H1 (cell line): ENCODE results near the gene PYGB. TPM values are rescaled to one million over a fixed set of nuclear protein-coding genes. Genes with fewer than 3 reads are reported as not detected.

Experiments
- CTCF ChIA-PET: fragments of 300-600 bp; sonication (Branson Sonifier 250); formaldehyde crosslinking; loops from one replicate; lab custom pipeline; 2021; ENCODE audit not compliant: partially characterized antibody; lab: Charles Lee
- POLR2A ChIA-PET: fragments of 300-600 bp; sonication (Branson Sonifier 250); formaldehyde crosslinking; loops from one replicate; lab custom pipeline; 2021; ENCODE audit warnings: inconsistent platforms; ENCODE audit not compliant: partially characterized antibody; lab: Charles Lee
- DNase-seq, 2 experiments: peaks; one replicate each; pipeline versions ENCODE4 v3.0.0 to v3.0.0-alpha.2; 2010 to 2022; ENCODE audit warnings: low spot score in 2 of 2, low read depth in 1 of 2, mixed read lengths in 1 of 2
- FAIRE-seq: peaks from 2 replicates; lab custom pipeline; 2011; peaks lifted over from hg19 to GRCh38; lab: Jason Lieb, UNC
- H2AFZ ChIP-seq: 2 replicates; pipeline ENCODE4 v1.8.1; 2012; ENCODE audit warnings: low read length, inconsistent platforms
- H2AK5ac ChIP-seq: 2 replicates; pipeline ENCODE4 v1.6.1; 2013; ENCODE audit warnings: low read depth, low read length
- H2BK120ac ChIP-seq: replicated peaks from 2 replicates; pipeline ENCODE3; 2013; ENCODE audit warnings: low read depth, low read length, inconsistent platforms
- H2BK12ac ChIP-seq: 2 replicates; pipeline ENCODE4 v1.6.1; 2013; ENCODE audit warnings: low read depth, low read length
- H2BK15ac ChIP-seq: 2 replicates; pipeline ENCODE4 v1.6.1; 2013; ENCODE audit warnings: low read length
- H2BK20ac ChIP-seq: 2 replicates; pipeline ENCODE4 v1.6.1; 2013; ENCODE audit warnings: low read length
- H2BK5ac ChIP-seq: 2 replicates; pipeline ENCODE4 v1.6.1; 2013; ENCODE audit warnings: low read depth, low read length
- H3K14ac ChIP-seq: 2 replicates; pipeline ENCODE4 v1.6.1; 2013; ENCODE audit warnings: inconsistent platforms; ENCODE audit not compliant: insufficient read length
- H3K18ac ChIP-seq: 2 replicates; pipeline ENCODE4 v1.6.1; 2013; ENCODE audit warnings: low read length; ENCODE audit errors: extremely low read depth
- H3K23ac ChIP-seq: 2 replicates; pipeline ENCODE4 v1.6.1; 2013; ENCODE audit warnings: inconsistent platforms; ENCODE audit not compliant: insufficient read length
- H3K23me2 ChIP-seq: 2 replicates; pipeline ENCODE4 v1.6.1; 2013; ENCODE audit warnings: low read depth, low read length
- H3K27ac ChIP-seq: 2 replicates; pipeline ENCODE4 v1.6.1; 2011; ENCODE audit warnings: low read depth, low read length, inconsistent platforms
- H3K27me3 ChIP-seq, 4 experiments: replicated peaks in 1 of 4; 1 replicate in 1 of 4; 2 replicates in 3 of 4; pipeline versions ENCODE4 v1.6.1 to v1.8.1; 2011 to 2013; ENCODE audit warnings: low read length in 3 of 4, mild to moderate bottlenecking in 3 of 4, inconsistent platforms in 2 of 4, mixed read lengths in 2 of 4, moderate library complexity in 1 of 4; ENCODE audit not compliant: control insufficient read depth in 3 of 4, insufficient read depth in 3 of 4; ENCODE audit errors: extremely low read depth in 1 of 4
- H3K36me3 ChIP-seq, 4 experiments: 2 replicates each; pipeline versions ENCODE4 v1.6.1 to v1.8.1; 2011 to 2013; ENCODE audit warnings: mild to moderate bottlenecking in 4 of 4, low read length in 3 of 4, moderate library complexity in 2 of 4, control low read depth in 1 of 4, inconsistent platforms in 1 of 4; ENCODE audit not compliant: insufficient read depth in 4 of 4, control insufficient read depth in 2 of 4
- H3K4ac ChIP-seq: replicated peaks from 2 replicates; pipeline ENCODE3; 2013; ENCODE audit warnings: low read length, low read depth, mixed read lengths, inconsistent platforms; ENCODE audit not compliant: insufficient read length
- H3K4me1 ChIP-seq, 4 experiments: replicated peaks in 1 of 4; 1 replicate in 1 of 4; 2 replicates in 3 of 4; pipeline versions ENCODE4 v1.6.1 to v1.8.1; 2011 to 2013; ENCODE audit warnings: low read length in 3 of 4, inconsistent platforms in 2 of 4, mixed read lengths in 1 of 4; ENCODE audit not compliant: insufficient read depth in 4 of 4, control insufficient read depth in 3 of 4
- H3K4me2 ChIP-seq, 2 experiments: 2 replicates each; pipeline versions ENCODE4 v1.6.1 to v1.8.1; 2011 to 2013; ENCODE audit warnings: low read depth in 2 of 2, low read length in 2 of 2, control low read depth in 1 of 2, inconsistent platforms in 1 of 2, mild to moderate bottlenecking in 1 of 2; ENCODE audit not compliant: insufficient read depth in 1 of 2
- H3K4me3 ChIP-seq, 4 experiments: fragments of 200-600, 300-600 bp in 1 of 4; sonication (generic), shearing (Covaris generic), sonication (Bioruptor Twin) in 1 of 4; 2 replicates each; pipeline versions ENCODE4 v1.5.1 to v1.8.1; 2011 to 2016; ENCODE audit warnings: low read length in 4 of 4, low read depth in 3 of 4, control low read depth in 2 of 4, inconsistent platforms in 2 of 4, mild to moderate bottlenecking in 2 of 4, mixed read lengths in 1 of 4, moderate library complexity in 1 of 4; ENCODE audit not compliant: insufficient read depth in 2 of 4; ENCODE audit errors: extremely low read depth in 1 of 4
- H3K56ac ChIP-seq: replicated peaks from 2 replicates; pipeline ENCODE3; 2013; ENCODE audit warnings: low read depth, mild to moderate bottlenecking, mixed read lengths, low read length, inconsistent platforms; ENCODE audit not compliant: insufficient read length
- H3K79me1 ChIP-seq: 2 replicates; pipeline ENCODE4 v1.6.1; 2013; ENCODE audit warnings: low read depth, low read length, control low read depth
- H3K79me2 ChIP-seq, 2 experiments: 2 replicates each; pipeline versions ENCODE4 v1.6.1 to v1.8.1; 2012 to 2013; ENCODE audit warnings: low read length in 2 of 2, mild to moderate bottlenecking in 2 of 2, inconsistent platforms in 1 of 2; ENCODE audit not compliant: insufficient read depth in 2 of 2, control insufficient read depth in 1 of 2
- H3K9ac ChIP-seq, 4 experiments: replicated peaks in 1 of 4; 1 replicate in 1 of 4; 2 replicates in 3 of 4; pipeline versions ENCODE4 v1.6.1 to v1.8.1; 2011 to 2013; ENCODE audit warnings: low read depth in 3 of 4, low read length in 3 of 4, control low read depth in 2 of 4, mild to moderate bottlenecking in 2 of 4, moderate library complexity in 2 of 4, inconsistent platforms in 1 of 4; ENCODE audit errors: extremely low read depth in 1 of 4
- H3K9me3 ChIP-seq, 2 experiments: 2 replicates each; pipeline versions ENCODE4 v1.6.1 to v1.8.1; 2012 to 2013; ENCODE audit warnings: mild to moderate bottlenecking in 2 of 2, moderate library complexity in 2 of 2, control low read depth in 1 of 2, inconsistent platforms in 1 of 2, low read depth in 1 of 2, low read length in 1 of 2, mixed read lengths in 1 of 2; ENCODE audit not compliant: insufficient read depth in 2 of 2
- H4K20me1 ChIP-seq, 2 experiments: replicated peaks in 1 of 2; 2 replicates each; pipeline versions ENCODE3 to v1.8.1; 2011 to 2013; ENCODE audit warnings: inconsistent platforms in 2 of 2, low read length in 2 of 2, mild to moderate bottlenecking in 1 of 2; ENCODE audit not compliant: insufficient read depth in 2 of 2, control insufficient read depth in 1 of 2
- H4K5ac ChIP-seq: 2 replicates; pipeline ENCODE4 v1.6.1; 2013; ENCODE audit warnings: low read length, low read depth, mixed read lengths, inconsistent platforms; ENCODE audit not compliant: insufficient read length
- H4K8ac ChIP-seq: 2 replicates; pipeline ENCODE4 v1.8.0; 2013; ENCODE audit warnings: mild to moderate bottlenecking, moderate library complexity, low read length, inconsistent platforms; ENCODE audit not compliant: insufficient read depth; ENCODE audit errors: extremely low read depth
- H4K91ac ChIP-seq: replicated peaks from 2 replicates; pipeline ENCODE3; 2013; ENCODE audit warnings: low read length, mixed read lengths, inconsistent platforms; ENCODE audit not compliant: insufficient read length
- ATF2 ChIP-seq: IDR thresholded peaks from 2 replicates; pipeline ENCODE4 v1.6.1; 2012; ENCODE audit warnings: low read length, inconsistent platforms
- CEBPB ChIP-seq: IDR thresholded peaks from 2 replicates; pipeline ENCODE4 v1.6.1; 2012; ENCODE audit warnings: low read depth, low read length
- CHD1 ChIP-seq: IDR thresholded peaks from 2 replicates; pipeline ENCODE4 v1.6.1; 2012; ENCODE audit warnings: low read depth, low read length, improper control_type of control experiment
- POU5F1 ChIP-seq: IDR thresholded peaks from 2 replicates; pipeline ENCODE4 v1.6.1; 2011; ENCODE audit warnings: low read depth, mild to moderate bottlenecking, low read length, moderate library complexity
- TEAD4 ChIP-seq: IDR thresholded peaks from 2 replicates; pipeline ENCODE4 v1.6.1; 2012; ENCODE audit warnings: low read depth, low read length, inconsistent platforms, mixed read lengths
- WGBS, 2 experiments: shearing (Covaris generic) in 1 of 2; methylation state at CpG; one replicate each; pipeline versions ENCODE4 v1.1.6 to v1.1.7; 2013 to 2015; ENCODE audit warnings: low lambda C conversion rate in 2 of 2, mixed read lengths in 2 of 2, inconsistent platforms in 1 of 2, low coverage in 1 of 2, missing lambda C conversion rate in 1 of 2; ENCODE audit not compliant: insufficient replicate concordance in 2 of 2, insufficient coverage in 1 of 2, insufficient read length in 1 of 2; ENCODE audit errors: extremely low coverage in 1 of 2, missing lambda C conversion rate in 1 of 2; 5-methylcytosine and 5-hydroxymethylcytosine counted together
- polyA plus RNA-seq, 7 experiments: library from polyadenylated mRNA; depleted of rRNA in 3 of 7; stranded (reverse) in 5 of 7; unstranded in 2 of 7; fragments of >200 nt in 5 of 7; fragments of 200-250 nt in 2 of 7; gene quantifications; 1 replicate in 5 of 7; 2 replicates in 1 of 7; 4 replicates in 1 of 7; pipeline versions ENCODE4 v1.2.1 to v1.2.3, GENCODE V29; 2011 to 2013; ENCODE audit warnings: missing spikeins in 2 of 7, mixed read lengths in 2 of 7
- total RNA-seq: library from RNA; stranded (reverse); fragmentation: NEBNext Ultra II Directional; extraction: Animal tissue kit (Norgen Biotek cat#: 25700); gene quantifications from 2 replicates; pipeline ENCODE4 v1.2.1, GENCODE V29; 2021

PYGB gene
- total and polyA plus RNA-seq, 2 of the 8 experiments (the other 6 are each of a cell fraction or from before 2014, with no cell fraction given) = 26.6 to 56.0 TPM

- Histone ChIP-seq H4K5ac (no peak overlapping the region), H2BK5ac (no peak overlapping the region), H3K79me1 (no peaks in the 10 kb centered on the region), H3K36me3 (no peaks in the 10 kb centered on the region), H3K23me2 (no peaks in the 10 kb centered on the region), H2BK20ac (no peak overlapping the region), H4K91ac (no peak overlapping the region), H2AK5ac (no peak overlapping the region), H4K8ac (no peak overlapping the region), H2AFZ (no peak overlapping the region), H3K18ac (no peak overlapping the region; the same call in 1 of the 2 replicates), H3K79me2 (no peaks in the 10 kb centered on the region), H3K27me3 (no peaks in the 10 kb centered on the region), H3K4me2 (no peak overlapping the region), H2BK12ac (no peak overlapping the region), H3K9ac (no peak overlapping the region), H3K4me1 (peaks cover 0 to 5% (median 2%) of the 10 kb centered on the region in 4 experiments; a peak in 2 of 7 replicates), H3K56ac (no peak overlapping the region), H3K14ac (no peak overlapping the region), H3K4me3 (no peak overlapping the region), H3K27ac (no peak overlapping the region), H4K20me1 (peaks cover 0 to 3% of the 10 kb centered on the region in 2 experiments), H3K4ac (no peak overlapping the region), H3K23ac (no peak overlapping the region), H2BK120ac (no peak overlapping the region), H3K9me3 (no peaks in the 10 kb centered on the region), H2BK15ac (no peak overlapping the region)
- FAIRE-seq (no peak), DNase-seq (no peak)
- ChIA-PET CTCF (interaction anchor here (1.0 to 5.3 kb wide), 4 partner anchors 9 to 66 kb away, joined by 3 to 24 read pairs (median 3); partner anchors contain the start of gene PYGB), POLR2A (interaction anchor here (1.0 to 1.4 kb wide), 2 partner anchors 19 to 20 kb away, joined by 3 to 5 read pairs; partner anchors contain the start of gene PYGB)
- TF ChIP-seq CHD1 (no peak), POU5F1 (no peak), TEAD4 (no peak), CEBPB (no peak), ATF2 (no peak)
- WGBS, 2 experiments = 92% methylated on average over 12 of the region's 12 CpGs; no CpG with 5 or more reads in 1 of the 2 experiments
These were observed 20.5 kb upstream of the PYGB start for GRCh38 chr20:25227317-25227831.
